SH-SY5Y (cell line): ENCODE results near the gene ENO2.

Experiments
- GATA2 ChIP-seq: IDR thresholded peaks from 2 replicates; pipeline ENCODE4 v1.6.1; 2011; ENCODE audit warnings: mild to moderate bottlenecking, low read depth, low read length
- GATA3 ChIP-seq: IDR thresholded peaks from 2 replicates; pipeline ENCODE4 v1.6.1; 2011; ENCODE audit warnings: low read depth, mild to moderate bottlenecking, low read length, moderate library complexity

ENO2 gene

DNA sequence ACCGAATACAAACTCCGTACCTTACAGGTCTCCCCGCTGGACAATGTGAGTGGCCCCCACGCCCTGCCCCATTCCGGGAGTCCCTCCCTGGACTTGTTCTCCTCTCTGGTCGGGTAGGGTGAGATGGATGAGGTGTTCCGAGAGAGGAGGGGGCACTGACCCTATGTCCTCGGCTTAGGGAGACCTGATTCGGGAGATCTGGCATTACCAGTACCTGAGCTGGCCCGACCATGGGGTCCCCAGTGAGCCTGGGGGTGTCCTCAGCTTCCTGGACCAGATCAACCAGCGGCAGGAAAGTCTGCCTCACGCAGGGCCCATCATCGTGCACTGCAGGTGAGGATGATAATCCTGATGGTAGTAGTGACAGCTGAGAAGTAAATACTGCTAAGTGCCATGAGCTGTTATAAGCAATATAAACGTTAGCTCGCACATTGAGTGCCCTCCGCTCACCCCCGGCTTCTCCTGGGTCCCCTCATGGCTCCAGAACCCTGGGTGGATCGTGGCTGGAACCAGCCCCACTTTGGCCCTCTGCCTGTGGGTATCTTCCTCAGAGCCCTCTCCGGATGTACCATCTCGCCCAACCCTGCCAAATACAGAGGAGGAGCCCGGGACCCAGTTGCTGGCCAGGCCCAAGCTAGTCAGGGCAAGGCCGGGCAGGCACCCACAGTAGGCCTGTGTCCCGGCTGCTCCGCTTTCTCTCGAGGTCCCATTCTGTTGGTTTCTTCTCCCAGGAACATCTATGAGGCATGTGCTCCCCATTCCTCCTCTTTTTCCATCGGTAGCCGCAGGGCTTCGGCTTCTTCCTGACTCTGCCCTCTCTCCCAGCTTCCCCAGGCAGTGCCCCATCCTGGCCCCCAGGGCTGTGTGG is 43.6 kb downstream of the ENO2 start:
- no peak for TF ChIP-seq GATA3
- no peak for TF ChIP-seq GATA2

- TF ChIP-seq GATA3 (no peak), GATA2 (no peak)
These were observed 44.3 kb downstream of the ENO2 start for GRCh38 chr12:6958609-6959057.

GRCh38 chr12:6959058-6959804 is 44.9 kb downstream of the ENO2 start:
- TF ChIP-seq GATA2 (no peak), GATA3 (no peak)

DNA sequence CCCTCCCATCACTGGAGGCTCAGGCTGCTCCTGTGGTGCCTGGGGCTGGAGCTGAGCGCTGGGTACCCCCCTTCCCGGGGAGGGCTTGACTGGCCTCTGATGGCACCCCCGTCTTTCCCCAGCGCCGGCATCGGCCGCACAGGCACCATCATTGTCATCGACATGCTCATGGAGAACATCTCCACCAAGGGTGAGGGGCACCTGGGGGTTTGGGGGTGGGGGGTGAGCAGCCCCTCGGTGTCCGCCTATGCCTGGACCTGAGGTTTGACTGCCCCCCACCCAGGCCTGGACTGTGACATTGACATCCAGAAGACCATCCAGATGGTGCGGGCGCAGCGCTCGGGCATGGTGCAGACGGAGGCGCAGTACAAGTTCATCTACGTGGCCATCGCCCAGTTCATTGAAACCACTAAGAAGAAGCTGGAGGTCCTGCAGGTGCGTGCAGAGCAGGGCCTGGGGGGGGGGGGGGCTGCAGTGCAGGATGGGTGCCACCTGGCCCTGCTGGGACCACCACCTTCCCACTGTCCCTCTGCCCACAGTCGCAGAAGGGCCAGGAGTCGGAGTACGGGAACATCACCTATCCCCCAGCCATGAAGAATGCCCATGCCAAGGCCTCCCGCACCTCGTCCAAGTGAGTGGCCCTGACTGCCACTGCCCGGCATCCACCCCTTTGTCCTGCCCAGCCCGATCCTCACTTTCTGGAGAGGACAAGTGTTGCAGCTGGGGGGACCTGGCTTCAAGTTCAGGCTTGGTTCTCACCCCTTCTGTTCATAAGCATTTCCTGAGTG is 45.6 kb downstream of the ENO2 start:
- TF ChIP-seq GATA3 (no peak), GATA2 (no peak)

- TF ChIP-seq GATA2 (no peak), GATA3 (no peak)
These were observed 46.4 kb downstream of the ENO2 start for GRCh38 chr12:6960593-6961277.

DNA sequence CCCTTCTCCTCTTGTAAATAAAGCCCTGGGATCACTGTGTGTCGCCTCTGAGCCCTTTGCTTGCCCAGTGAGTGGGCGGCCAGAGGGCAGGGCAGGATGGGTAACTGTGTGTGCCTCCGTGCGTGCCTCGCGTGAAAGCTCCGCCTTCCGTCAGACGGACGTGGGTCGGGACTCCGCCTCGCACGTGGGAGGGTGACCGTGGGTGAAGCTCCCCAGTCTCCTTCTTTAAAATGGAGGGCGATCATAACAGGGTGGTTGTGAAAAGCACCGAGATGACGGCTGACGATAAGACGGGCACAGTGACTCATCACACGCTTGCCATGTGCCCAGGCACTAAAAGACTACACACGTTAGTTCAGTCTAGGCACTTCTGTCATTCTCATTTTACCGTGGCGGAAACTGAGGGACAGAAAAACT is 46.9 kb downstream of the ENO2 start:
- TF ChIP-seq GATA3 = no peak
- TF ChIP-seq GATA2 = no peak

GRCh38 chr12:6961695-6962284 is 47.4 kb downstream of the ENO2 start:
- TF ChIP-seq GATA3 (no peak), GATA2 (no peak)

DNA sequence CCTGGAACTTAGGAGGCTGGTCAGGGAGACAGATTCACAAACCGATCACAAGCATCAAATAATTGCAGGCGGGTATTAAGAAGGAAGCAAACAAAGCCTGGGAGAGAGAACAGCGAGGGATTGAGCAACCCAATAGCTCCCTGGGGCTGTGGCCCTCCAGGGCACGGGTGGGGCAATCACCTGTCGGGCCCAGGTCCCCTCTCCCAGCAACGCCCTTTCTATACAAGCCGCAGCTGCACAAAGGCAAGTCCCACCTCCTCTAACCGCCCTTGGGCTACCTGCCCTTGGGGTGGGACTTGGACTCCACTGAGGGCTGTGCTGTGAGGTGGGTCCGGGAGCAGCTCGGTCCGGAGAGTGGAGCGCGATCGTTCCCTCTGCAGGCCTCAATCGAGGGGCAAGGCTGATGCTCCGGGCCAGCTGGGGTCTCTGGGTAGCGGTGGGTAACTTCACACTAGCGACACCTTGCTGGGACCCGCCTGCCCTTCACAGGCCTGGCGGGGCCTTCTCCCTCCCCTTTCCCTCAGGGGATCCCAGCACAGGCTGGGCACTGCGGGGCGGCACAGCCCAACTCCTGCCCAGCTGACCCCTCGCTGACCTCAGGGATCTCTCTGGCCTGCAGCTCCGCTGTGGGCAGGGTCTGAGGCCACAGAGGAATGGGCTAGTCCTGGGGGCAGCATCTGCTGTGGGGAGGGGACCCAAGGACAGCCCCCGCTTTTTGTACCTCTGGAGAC is 48.1 kb downstream of the ENO2 start:
- TF ChIP-seq GATA3 (no peak), GATA2 (no peak)

DNA sequence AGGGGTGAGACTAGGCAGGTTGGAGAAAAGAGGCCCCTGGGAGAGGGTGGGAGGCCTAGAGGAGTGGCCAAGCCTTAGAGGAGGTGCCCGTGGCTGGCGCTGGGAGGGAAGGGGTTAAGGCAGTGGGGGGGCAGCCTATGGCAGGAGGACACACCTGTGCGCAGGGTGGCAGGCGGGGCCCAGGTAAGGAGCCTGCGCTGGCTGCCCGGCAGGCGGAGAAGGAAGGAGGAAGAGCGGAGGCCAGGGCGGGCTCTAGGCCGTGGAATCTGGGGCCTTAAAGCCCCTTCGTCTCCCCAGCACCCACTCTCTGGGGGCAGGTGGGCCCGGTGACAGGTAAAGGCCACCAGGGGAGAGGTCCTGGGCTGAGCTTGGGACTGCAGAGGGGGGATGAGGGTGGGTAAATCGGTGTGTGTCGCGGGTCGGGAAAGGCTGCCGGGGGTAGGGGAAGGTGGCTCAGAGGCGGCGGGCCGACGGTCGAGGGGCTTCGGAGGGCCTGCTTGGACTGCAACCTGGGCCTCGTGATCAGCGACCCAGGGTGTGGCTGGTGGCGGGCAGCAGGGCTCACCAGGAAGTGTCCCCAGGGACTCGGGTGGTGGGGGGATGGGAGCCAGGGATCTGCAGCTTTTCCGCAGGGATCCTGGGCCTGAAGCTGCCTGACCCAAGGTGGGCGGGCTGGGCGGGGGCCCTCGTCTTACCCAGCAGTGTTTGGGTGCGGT is 48.8 kb downstream of the ENO2 start:
- TF ChIP-seq GATA3 (no peak), GATA2 (no peak)

DNA sequence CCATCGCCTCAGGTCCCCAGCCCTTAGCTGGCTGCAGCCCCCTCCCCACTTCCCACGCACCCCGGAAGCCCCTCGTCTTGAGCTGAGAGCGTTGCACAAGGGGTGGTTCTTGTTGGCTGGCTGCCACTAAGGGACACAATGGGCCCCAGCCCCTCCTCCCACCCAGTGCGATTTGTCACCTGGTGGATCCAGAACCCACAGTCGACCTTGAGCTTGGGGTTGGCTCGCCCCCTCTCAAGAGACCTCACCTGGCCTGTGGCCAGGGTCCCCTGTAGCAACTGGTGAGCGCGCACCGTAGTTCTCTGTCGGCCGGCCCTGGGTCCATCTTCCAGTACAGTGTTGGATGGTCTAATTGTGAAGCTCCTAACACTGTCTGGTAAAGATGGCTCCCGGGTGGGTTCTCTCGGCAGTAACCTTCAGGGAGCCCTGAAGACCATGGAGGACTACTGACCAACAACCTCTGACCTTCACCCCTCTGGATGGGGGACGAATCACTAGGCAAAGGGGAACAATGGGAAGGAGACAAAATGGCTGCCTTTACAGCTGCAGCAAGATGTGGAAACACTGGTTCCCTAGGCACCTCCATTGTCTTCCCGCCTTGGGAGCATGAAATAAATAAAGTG is 49.5 kb downstream of the ENO2 start:
- TF ChIP-seq GATA3 = no peak
- no peak for TF ChIP-seq GATA2

- TF ChIP-seq GATA3 (no peak), GATA2 (no peak)
These were observed 50.2 kb downstream of the ENO2 start for GRCh38 chr12:6964605-6965025.
